ENCODE measurements around the gene ZC3H4. TPM values are rescaled to one million over a fixed set of nuclear protein-coding genes. Genes with fewer than 3 reads are reported as not detected.

Gene ZC3H4
- total and polyA plus RNA-seq, 2 of the 8 experiments (the other 6 are each of a cell fraction or from before 2014, with no cell fraction given), result 6.6 to 92.0 TPM

- POLR2A ChIA-PET (ENCODE audit: partially characterized antibody), result interaction anchor here (0.5 to 6.1 kb wide), 9 partner anchors 14 to 50 kb away, joined by 3 to 27 read pairs (median 4); partner anchors contain the start of gene ZC3H4
- Histone ChIP-seq H3K79me2 (ENCODE audit: control insufficient read depth in 1 of 2, insufficient read depth in 2 of 2, low read length in 2 of 2) (no peaks in the 10 kb centered on the region), H3K23ac (ENCODE audit: insufficient read length) (no peak overlapping the region), H3K23me2 (ENCODE audit: low read depth, low read length) (no peaks in the 10 kb centered on the region), H3K56ac (replicated peaks; ENCODE audit: insufficient read length, low read depth, low read length) (no peak overlapping the region), H3K27ac (ENCODE audit: low read depth, low read length) (no peak overlapping the region), H2BK12ac (ENCODE audit: low read depth, low read length) (no peak overlapping the region), H2AFZ (ENCODE audit: low read length) (no peak overlapping the region), H2AK5ac (ENCODE audit: low read depth, low read length) (no peak overlapping the region), H3K9me3 (ENCODE audit: insufficient read depth in 2 of 2, low read depth in 1 of 2, low read length in 1 of 2) (no peaks in the 10 kb centered on the region), H4K8ac (ENCODE audit: extremely low read depth, insufficient read depth, low read length) (no peak overlapping the region), H3K9ac (replicated peaks in 1 of 4; ENCODE audit: extremely low read depth in 1 of 4, low read depth in 3 of 4, low read length in 3 of 4) (no peak overlapping the region), H3K36me3 (ENCODE audit: control insufficient read depth in 2 of 4, insufficient read depth in 4 of 4, low read length in 3 of 4) (peaks cover 19 to 75% (median 58%) of the 10 kb centered on the region in 4 experiments), H2BK20ac (ENCODE audit: low read length) (no peak overlapping the region), H4K91ac (replicated peaks; ENCODE audit: insufficient read length, low read length) (no peak overlapping the region), H2BK15ac (ENCODE audit: low read length) (no peak overlapping the region), H3K4me2 (ENCODE audit: insufficient read depth in 1 of 2, low read depth in 2 of 2, low read length in 2 of 2) (no peak overlapping the region), H3K4me1 (replicated peaks in 1 of 4; ENCODE audit: control insufficient read depth in 3 of 4, insufficient read depth in 4 of 4, low read length in 3 of 4) (no peaks in the 10 kb centered on the region), H3K27me3 (replicated peaks in 1 of 4; ENCODE audit: control insufficient read depth in 3 of 4, extremely low read depth in 1 of 4, insufficient read depth in 3 of 4, low read length in 3 of 4) (no peaks in the 10 kb centered on the region), H3K4me3 (ENCODE audit: extremely low read depth in 1 of 4, insufficient read depth in 2 of 4, low read depth in 3 of 4, low read length in 4 of 4) (no peak overlapping the region), H4K20me1 (replicated peaks in 1 of 2; ENCODE audit: control insufficient read depth in 1 of 2, insufficient read depth in 2 of 2, low read length in 2 of 2) (peaks cover 9 to 11% of the 10 kb centered on the region in 2 experiments), H3K79me1 (ENCODE audit: low read depth, low read length) (no peaks in the 10 kb centered on the region), H2BK120ac (replicated peaks; ENCODE audit: low read depth, low read length) (no peak overlapping the region), H4K5ac (ENCODE audit: insufficient read length, low read depth, low read length) (no peak overlapping the region), H2BK5ac (ENCODE audit: low read depth, low read length) (no peak overlapping the region), H3K14ac (ENCODE audit: insufficient read length) (no peak overlapping the region), H3K18ac (ENCODE audit: extremely low read depth, low read length) (no peak overlapping the region), H3K4ac (replicated peaks; ENCODE audit: insufficient read length, low read depth, low read length) (no peak overlapping the region)
- DNase-seq (ENCODE audit: low read depth in 1 of 2, low spot score in 2 of 2) (no peak), FAIRE-seq (no peak)
- WGBS, 2 experiments (ENCODE audit: extremely low coverage in 1 of 2, insufficient coverage in 1 of 2, insufficient read length in 1 of 2, insufficient replicate concordance in 2 of 2, low coverage in 1 of 2, low lambda C conversion rate in 2 of 2, missing lambda C conversion rate in 1 of 2), result 91% methylated on average over 5 of the region's 5 CpGs; no CpG with 5 or more reads in 1 of the 2 experiments
- CTCF ChIA-PET (ENCODE audit: partially characterized antibody), result interaction anchor here (0.6 to 3.8 kb wide), 6 partner anchors 15 to 461 kb away, joined by 3 to 28 read pairs (median 5); no protein-coding TSS in a partner anchor
- TF ChIP-seq PHF8 (conservative IDR thresholded peaks at IDR 0.05; ENCODE audit: low read depth, low read length) (no peak), SP2 (IDR thresholded peaks at IDR 0.05; ENCODE audit: low read length) (no peak), ASH2L (IDR thresholded peaks at IDR 0.05; ENCODE audit: low read length) (no peak), CBX5 (IDR thresholded peaks at IDR 0.05; ENCODE audit: low read depth, low read length) (no peak), YY1 (IDR thresholded peaks at IDR 0.05; ENCODE audit: low read depth, low read length) (no peak), NANOG (IDR thresholded peaks at IDR 0.05; ENCODE audit: insufficient read depth, low read depth, low read length, poor library complexity, severe bottlenecking) (no peak), ZNF274 (IDR thresholded peaks at IDR 0.05; ENCODE audit: borderline replicate concordance, extremely low read depth, low read length) (no peak), JUND (IDR thresholded peaks at IDR 0.05; ENCODE audit: low read length) (no peak), SRF (IDR thresholded peaks at IDR 0.05; ENCODE audit: low read depth, low read length) (no peak), KDM1A (IDR thresholded peaks at IDR 0.05; ENCODE audit: borderline replicate concordance, low read length) (no peak), EP300 (IDR thresholded peaks at IDR 0.05; ENCODE audit: borderline replicate concordance in 1 of 2, low read depth in 2 of 2, low read length in 2 of 2) (no peak), SP1 (IDR thresholded peaks at IDR 0.05; ENCODE audit: low read depth, low read length) (no peak), SIRT6 (IDR thresholded peaks at IDR 0.05; ENCODE audit: low read length) (no peak)
Measured at GRCh38 chr19:47082493-47082892, 31.1 kb downstream of the ZC3H4 start.
